GM19324 (cell line): ENCODE measurements around the gene SLX4IP.

Source experiments
- ATAC-seq: cut with Tn5 transposase; IDR thresholded peaks from one replicate; pipeline ENCODE4 v1.9.1; 2021; ENCODE audit warnings: mild to moderate bottlenecking, moderate library complexity; ENCODE audit not compliant: unreplicated experiment, low FRiP score

Gene SLX4IP

GRCh38 chr20:10513061-10513460 is 78.0 kb downstream of the SLX4IP start:
- no peak for ATAC-seq

- ATAC-seq, result no peak
Measured at GRCh38 chr20:10513931-10514575, 78.9 kb downstream of the SLX4IP start.

DNA sequence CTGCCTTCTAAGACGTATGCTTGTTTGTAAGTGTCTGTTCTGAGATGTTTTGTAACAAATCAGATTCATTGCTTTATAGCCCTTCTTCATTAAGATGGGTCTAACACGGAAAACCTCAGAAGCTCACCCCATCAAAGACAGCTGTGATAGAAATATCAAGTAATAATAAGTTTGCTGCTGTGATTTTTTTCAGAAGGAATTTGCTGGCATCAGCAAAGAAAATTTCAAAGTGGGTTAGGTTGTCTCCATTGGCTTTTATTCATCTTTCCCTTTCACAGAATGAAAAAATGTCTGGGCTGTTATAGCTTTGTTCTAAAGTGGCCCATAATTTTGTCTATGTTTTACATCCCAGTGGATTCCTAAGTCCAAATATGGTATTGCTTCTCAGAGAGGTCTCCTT is 81.4 kb downstream of the SLX4IP start:
- no peak for ATAC-seq

- no peak for ATAC-seq
Measured at GRCh38 chr20:10519361-10520046, 84.4 kb downstream of the SLX4IP start.

DNA sequence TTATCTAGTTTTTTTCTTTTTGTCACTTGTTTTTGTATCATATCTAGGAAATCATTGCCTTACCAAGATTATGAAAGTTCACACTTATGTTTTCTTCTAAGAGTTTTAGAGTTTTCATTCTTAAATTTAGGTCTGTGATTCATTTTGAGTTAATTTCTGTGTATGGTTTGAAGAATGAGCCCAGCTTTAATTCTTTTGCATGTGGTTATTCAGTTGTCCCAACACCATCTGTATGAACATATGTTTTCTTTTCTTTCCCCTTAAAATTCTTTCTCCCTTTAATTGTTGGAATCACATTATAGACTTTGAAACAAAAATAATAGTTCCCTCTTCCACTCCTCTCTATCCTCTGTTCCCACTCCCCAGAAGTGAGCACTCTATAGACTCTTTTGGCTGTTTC is 85.4 kb downstream of the SLX4IP start:
- ATAC-seq, result no peak

- ATAC-seq, result no peak
Measured at GRCh38 chr20:10521068-10521831, 86.1 kb downstream of the SLX4IP start.

DNA sequence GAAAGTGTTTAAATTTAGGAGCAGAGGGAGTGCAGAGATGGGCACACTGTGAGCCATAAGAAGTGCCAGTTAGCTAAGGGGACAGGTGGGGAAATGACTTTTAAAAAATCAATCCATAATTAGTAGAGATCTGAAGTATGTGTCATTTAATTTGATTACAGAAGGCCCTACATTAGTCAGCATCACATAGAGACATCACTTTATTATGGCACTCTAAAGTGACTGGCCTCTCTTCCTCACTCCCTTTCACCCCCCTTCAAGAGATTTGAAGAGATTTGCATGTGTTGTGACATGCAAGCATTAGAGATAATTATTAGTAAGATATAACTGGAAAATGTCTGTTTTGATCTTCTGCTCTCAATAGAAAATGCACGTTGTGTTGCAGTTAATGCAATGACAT is 86.7 kb downstream of the SLX4IP start:
- no peak for ATAC-seq

GRCh38 chr20:10522328-10522727 is 87.2 kb downstream of the SLX4IP start:
- no peak for ATAC-seq

DNA sequence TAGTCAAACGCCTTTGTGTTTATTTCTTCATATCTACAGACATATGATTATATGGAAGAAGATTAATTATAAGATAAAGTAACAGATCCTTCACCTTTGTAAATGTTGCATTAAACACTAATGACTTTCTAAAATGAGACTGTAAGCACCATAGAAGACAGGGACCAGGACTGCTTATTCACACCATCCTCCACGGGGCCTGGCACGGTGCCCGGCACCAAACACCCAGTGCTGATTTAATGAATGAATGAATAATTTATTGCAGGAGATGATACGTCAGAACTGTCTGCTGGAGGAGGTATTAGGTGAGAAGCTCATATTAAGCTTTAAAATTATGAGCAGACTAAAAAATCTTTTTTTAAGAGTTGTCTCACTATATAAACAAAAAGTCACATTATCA is 88.3 kb downstream of the SLX4IP start:
- ATAC-seq, result no peak

GRCh38 chr20:10524034-10524476 is 89.0 kb downstream of the SLX4IP start:
- ATAC-seq, result no peak

GRCh38 chr20:10524643-10525042 is 89.5 kb downstream of the SLX4IP start:
- no peak for ATAC-seq

GRCh38 chr20:10527781-10528180 is 92.7 kb downstream of the SLX4IP start:
- no peak for ATAC-seq

- no peak for ATAC-seq
Measured at GRCh38 chr20:10530883-10531282, 95.8 kb downstream of the SLX4IP start.

DNA sequence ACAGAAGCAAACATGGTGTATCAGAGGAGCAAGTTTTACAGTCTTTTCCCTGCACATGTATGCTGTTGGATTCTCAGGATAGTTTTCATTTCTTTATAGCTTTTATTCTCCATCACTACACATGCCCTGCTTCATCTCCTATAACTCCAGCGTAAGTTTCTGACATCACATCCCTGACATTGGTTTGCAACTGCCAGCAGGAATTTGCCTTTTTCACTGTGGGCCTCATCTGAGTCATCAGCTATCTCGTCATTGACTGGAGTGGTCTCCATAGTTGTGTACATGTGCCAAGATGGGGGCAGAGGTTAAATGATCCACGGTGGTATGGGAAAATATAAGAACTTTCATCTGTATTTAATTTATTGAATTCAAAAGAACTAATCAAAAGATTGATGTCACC is 96.7 kb downstream of the SLX4IP start:
- ATAC-seq, result no peak

- ATAC-seq, result no peak
Measured at GRCh38 chr20:10532361-10532760, 97.3 kb downstream of the SLX4IP start.

GRCh38 chr20:10536531-10536930 is 101.4 kb downstream of the SLX4IP start:
- no peak for ATAC-seq

DNA sequence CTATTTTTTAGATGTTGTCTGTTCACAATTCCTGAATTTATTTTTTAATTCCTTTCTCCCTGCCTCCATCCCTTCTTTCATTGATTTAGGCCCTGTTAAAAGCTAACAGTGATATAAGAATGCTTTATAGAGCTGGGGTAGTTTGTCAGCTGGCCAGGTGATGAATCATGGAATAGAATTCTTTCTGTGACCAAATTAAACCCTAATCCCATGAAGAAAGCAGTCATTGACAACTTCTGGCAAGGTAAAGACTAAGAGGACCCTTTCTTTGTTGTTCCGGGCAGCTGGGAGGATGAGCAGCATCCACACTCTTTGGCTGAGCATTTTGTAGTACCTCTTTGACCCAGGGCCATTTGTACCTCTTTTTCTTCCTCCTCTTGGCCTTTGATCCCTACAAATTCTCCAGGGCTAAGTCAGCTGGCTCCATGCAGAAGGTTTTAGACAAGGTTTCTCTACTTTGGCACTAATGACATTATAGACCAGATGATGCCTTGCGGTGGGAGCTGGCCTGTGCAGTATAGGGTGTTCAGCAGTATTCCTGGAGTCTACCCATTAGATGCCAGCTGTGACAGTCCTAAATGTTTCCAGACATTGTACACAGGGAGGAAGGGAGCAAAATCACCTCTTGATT is 102.9 kb downstream of the SLX4IP start:
- no peak for ATAC-seq

DNA sequence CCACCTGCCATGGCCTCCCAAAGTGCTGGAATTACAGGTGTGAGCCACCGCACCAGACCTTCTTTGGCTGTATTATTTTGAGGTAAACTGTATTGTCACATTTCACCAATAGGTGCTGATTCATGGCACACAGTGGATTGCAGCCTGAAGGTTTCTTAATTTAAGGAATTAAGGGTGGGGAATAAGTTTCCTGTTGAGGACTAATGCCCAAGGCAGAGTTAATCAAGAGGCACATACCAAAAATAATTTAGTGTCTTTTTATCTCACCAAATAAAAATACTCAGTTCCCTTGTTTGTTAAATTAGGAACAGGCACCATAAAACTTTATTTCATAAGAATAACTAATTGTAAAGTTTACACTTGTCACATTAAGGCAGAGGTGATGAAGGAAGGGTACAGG is 103.7 kb downstream of the SLX4IP start:
- ATAC-seq, result no peak

- no peak for ATAC-seq
Measured at GRCh38 chr20:10539818-10540553, 104.9 kb downstream of the SLX4IP start.
